Spleen (tissue), 11 donors: Measurements from ENCODE around the gene CENPB. TPM values are rescaled to one million over a fixed set of nuclear protein-coding genes. Genes with fewer than 3 reads are reported as not detected.

Source experiments
- DNase-seq: peaks from one replicate; pipeline ENCODE4 v3.0.0-alpha.2; 2020
- H3K27ac ChIP-seq, 8 donors: fragments of 200-600 bp; sonication (generic) in 7 of 8; 1 replicate in 4 of 8; 2 replicates in 4 of 8; pipeline versions ENCODE4 v1.5.0 to v1.8.0; 2016 to 2021; ENCODE audit warnings: inconsistent platforms in 4 of 8, mild to moderate bottlenecking in 4 of 8, moderate library complexity in 1 of 8
- H3K27me3 ChIP-seq, 7 donors: fragments of 200-600 bp; sonication (generic) in 6 of 7; replicated peaks in 1 of 7; 1 replicate in 4 of 7; 2 replicates in 3 of 7; pipeline versions ENCODE4 v1.5.0 to v1.8.0; 2016 to 2021; ENCODE audit warnings: inconsistent platforms in 3 of 7, mild to moderate bottlenecking in 1 of 7
- H3K36me3 ChIP-seq, 6 donors: fragments of 200-600 bp; sonication (generic) in 5 of 6; 1 replicate in 4 of 6; 2 replicates in 2 of 6; pipeline versions ENCODE4 v1.5.0 to v1.8.0; 2016 to 2021; ENCODE audit warnings: inconsistent platforms in 2 of 6
- H3K4me1 ChIP-seq, 6 donors: fragments of 200-600 bp; sonication (generic) in 5 of 6; 1 replicate in 3 of 6; 2 replicates in 3 of 6; pipeline versions ENCODE4 v1.5.0 to v1.8.0; 2016 to 2021; ENCODE audit warnings: inconsistent platforms in 3 of 6
- H3K4me3 ChIP-seq, 8 donors: fragments of 200-600 bp; sonication (generic) in 7 of 8; 1 replicate in 4 of 8; 2 replicates in 4 of 8; pipeline versions ENCODE4 v1.5.0 to v1.8.0; 2016 to 2021; ENCODE audit warnings: inconsistent platforms in 4 of 8, mild to moderate bottlenecking in 4 of 8, moderate library complexity in 2 of 8
- H3K9me3 ChIP-seq, 8 donors: fragments of 200-600 bp; sonication (generic) in 7 of 8; 1 replicate in 4 of 8; 2 replicates in 4 of 8; pipeline versions ENCODE4 v1.5.0 to v1.8.0; 2016 to 2021; ENCODE audit warnings: inconsistent platforms in 4 of 8
- POLR2A ChIP-seq, 3 donors: fragments of 450-650 bp; IDR thresholded peaks; one replicate each; pipeline ENCODE4 v1.5.1; 2017; ENCODE audit warnings: antibody characterized with exemption in 3 of 3, mild to moderate bottlenecking in 1 of 3
- POLR2AphosphoS5 ChIP-seq, 3 donors: sonication (generic); formaldehyde crosslinking; IDR thresholded peaks; one replicate each; pipeline ENCODE4 v1.5.1; 2017; ENCODE audit warnings: antibody characterized with exemption in 3 of 3
- WGBS, 5 donors: extraction: QIAGEN DNeasy Blood & Tissue Kit in 3 of 5; methylation state at CpG; one replicate each; pipeline versions ENCODE4 v1.1.5 to v1.1.7; 2013 to 2018; 5-methylcytosine and 5-hydroxymethylcytosine counted together
- intact Hi-C: fragments of 100-400 bp; cut with DNase I; formaldehyde crosslinking; loops from one replicate; pipeline ENCODE4 v1.15.0; 2023; ENCODE audit warnings: low total_unique reads
- polyA plus RNA-seq, 3 donors: library from polyadenylated mRNA; stranded (reverse); fragments of 200-250 nt; gene quantifications; one replicate each; pipeline ENCODE4 v1.2.1, GENCODE V29; 2013
- total RNA-seq, 7 donors: library from RNA; depleted of rRNA in 3 of 7; stranded (reverse); fragments of >200 nt in 3 of 7; fragmentation: NEBNext Ultra II Directional in 4 of 7; extraction: Animal tissue kit (Norgen Biotek cat#: 25700) in 4 of 7; gene quantifications; one replicate each; pipeline versions ENCODE4 v1.1.0 to v1.2.1, GENCODE V29; 2016 to 2021
- TF ChIP-seq, protein P1 (sequence below), 11 experiments: fragments of 200-600 bp in 7 of 11; fragments of 450-650 bp in 4 of 11; sonication (generic) in 4 of 11; IDR thresholded peaks in 8 of 11; conservative IDR thresholded peaks in 3 of 11; 1 replicate in 7 of 11; 2 replicates in 4 of 11; pipeline versions ENCODE4 v1.4.0 to v1.8.0; 2016 to 2021; ENCODE audit warnings: antibody characterized with exemption in 11 of 11, inconsistent platforms in 4 of 11, mild to moderate bottlenecking in 1 of 11
- donor health status: healthy with polysubstance abuse.
- donor health status: DM: no; HTN: no; CAD: no; lungs with moderate emphysema.
- donor health status: DM: no; HTN: no; CAD: no.
- donor health status: Bipolar disorder and iron deficiency.
- donor health status: healthy.
- donor health status: DM: no; HTN: no; CAD: no.
- donor health status: DM: yes; HTN: yes; CAD: no.

CENPB gene
- total and polyA plus RNA-seq, 10 donors: 24.8 to 84.7 (median 55.6) TPM

DNA sequence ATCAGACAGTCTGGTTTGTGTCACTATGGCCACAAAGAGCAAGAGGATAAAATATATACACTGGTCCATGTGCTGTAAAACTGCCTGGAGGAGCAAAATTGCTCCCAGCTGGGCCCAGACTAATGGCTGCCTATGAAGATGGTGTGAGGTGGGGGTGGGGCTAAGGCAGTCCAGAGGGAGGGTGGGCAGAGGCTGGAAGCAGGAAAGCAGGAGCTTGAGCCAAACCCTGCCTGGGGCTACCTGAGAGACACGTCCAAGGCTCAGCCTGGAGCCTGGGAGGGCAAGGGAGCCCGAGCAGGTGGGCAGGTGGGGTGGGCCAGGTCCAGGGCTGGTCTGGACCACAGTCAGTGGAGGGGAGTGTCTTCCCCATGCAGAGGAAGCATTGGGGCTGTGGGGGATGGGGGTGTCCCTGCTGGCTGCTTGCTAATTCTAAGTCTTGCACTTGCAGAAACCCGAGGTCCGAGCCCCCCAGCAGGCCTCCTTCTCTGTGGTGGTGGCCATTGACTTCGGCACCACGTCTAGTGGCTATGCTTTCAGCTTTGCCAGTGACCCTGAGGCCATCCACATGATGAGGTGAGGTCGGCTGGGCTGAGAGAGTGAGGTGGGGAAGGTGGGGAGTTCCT lies 44.6 kb downstream of the CENPB start:
- intact Hi-C loops: no loop called here
- H3K27ac ChIP-seq: peak overlapping the region in 2 of 8 donors; percentile 81 to 88
- 63 to 92% (median 83%) methylated on average over 5 to 7 of the region's 7 CpGs for WGBS, 5 donors

DNA sequence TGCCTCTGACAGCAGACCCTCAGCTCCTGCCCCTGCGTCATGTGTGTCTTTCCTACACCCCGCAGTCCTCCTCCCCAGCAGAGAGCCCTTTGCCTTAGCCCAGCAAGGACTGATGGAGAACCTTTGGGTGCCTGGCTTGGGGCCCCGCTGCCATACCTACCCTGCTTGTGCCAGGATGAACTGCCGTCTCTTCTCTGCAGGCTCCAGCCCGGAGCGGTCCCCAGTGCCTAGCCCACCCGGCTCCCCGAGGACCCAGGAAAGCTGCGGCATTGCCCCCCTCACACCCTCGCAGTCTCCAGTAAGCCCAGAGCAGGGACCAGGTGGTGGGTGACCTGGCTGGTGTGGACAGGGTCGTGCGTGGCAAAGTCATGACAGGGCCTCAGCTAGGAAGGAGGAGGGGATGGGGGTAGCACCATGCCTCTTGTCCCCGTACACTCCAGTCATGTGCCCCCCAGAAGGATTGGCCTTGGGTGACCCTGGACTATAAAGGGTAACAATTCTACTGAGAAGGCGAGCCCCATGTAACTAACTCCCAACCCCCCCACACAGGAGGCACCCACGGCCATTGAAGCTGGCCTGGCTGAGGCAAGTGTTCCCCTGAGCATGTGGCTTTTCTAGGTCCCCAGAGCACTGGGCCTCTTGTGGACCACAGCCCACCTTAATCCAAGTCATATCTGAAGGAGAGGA lies 45.8 kb downstream of the CENPB start:
- intact Hi-C loops: no loop called here
- TF ChIP-seq POLR2AphosphoS5 (IDR thresholded peaks at IDR 0.05) (no peak), POLR2A (IDR thresholded peaks at IDR 0.05) (no peak)
- TF ChIP-seq, protein P1, sequence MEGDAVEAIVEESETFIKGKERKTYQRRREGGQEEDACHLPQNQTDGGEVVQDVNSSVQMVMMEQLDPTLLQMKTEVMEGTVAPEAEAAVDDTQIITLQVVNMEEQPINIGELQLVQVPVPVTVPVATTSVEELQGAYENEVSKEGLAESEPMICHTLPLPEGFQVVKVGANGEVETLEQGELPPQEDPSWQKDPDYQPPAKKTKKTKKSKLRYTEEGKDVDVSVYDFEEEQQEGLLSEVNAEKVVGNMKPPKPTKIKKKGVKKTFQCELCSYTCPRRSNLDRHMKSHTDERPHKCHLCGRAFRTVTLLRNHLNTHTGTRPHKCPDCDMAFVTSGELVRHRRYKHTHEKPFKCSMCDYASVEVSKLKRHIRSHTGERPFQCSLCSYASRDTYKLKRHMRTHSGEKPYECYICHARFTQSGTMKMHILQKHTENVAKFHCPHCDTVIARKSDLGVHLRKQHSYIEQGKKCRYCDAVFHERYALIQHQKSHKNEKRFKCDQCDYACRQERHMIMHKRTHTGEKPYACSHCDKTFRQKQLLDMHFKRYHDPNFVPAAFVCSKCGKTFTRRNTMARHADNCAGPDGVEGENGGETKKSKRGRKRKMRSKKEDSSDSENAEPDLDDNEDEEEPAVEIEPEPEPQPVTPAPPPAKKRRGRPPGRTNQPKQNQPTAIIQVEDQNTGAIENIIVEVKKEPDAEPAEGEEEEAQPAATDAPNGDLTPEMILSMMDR (IDR thresholded peaks at IDR 0.05 in 8 of 11, conservative IDR thresholded peaks at IDR 0.05 in 3 of 11): no peak
- no peak for DNase-seq
- Histone ChIP-seq H3K27me3 (peaks cover 0 to 14% (median 4%) of the 10 kb centered on the region in 7 donors), H3K9me3 (no peaks in the 10 kb centered on the region), H3K4me1 (peaks cover 10 to 87% (median 40%) of the 10 kb centered on the region in 6 donors), H3K4me3 (no peak overlapping the region), H3K36me3 (peaks cover 0 to 49% (median 0%) of the 10 kb centered on the region in 6 donors), H3K27ac (peak overlapping the region; percentile 53 to 88 (median 78))
- 88 to 92% (median 89%) methylated on average over 14 to 15 of the region's 15 CpGs for WGBS, 5 donors

More for the DNA sequence above, 44.6 kb downstream of the CENPB start:
- Histone ChIP-seq H3K4me1 (peaks cover 10 to 78% (median 43%) of the 10 kb centered on the region in 6 donors), H3K36me3 (peaks cover 0 to 50% (median 0%) of the 10 kb centered on the region in 6 donors), H3K9me3 (no peaks in the 10 kb centered on the region), H3K4me3 (no peak overlapping the region), H3K27me3 (peaks cover 0 to 16% (median 4%) of the 10 kb centered on the region in 7 donors)
- TF ChIP-seq, protein P1 (IDR thresholded peaks at IDR 0.05 in 8 of 11, conservative IDR thresholded peaks at IDR 0.05 in 3 of 11): no peak
- no peak for TF ChIP-seq POLR2A (IDR thresholded peaks at IDR 0.05)
- no peak for TF ChIP-seq POLR2AphosphoS5 (IDR thresholded peaks at IDR 0.05)
- no peak for DNase-seq

DNA sequence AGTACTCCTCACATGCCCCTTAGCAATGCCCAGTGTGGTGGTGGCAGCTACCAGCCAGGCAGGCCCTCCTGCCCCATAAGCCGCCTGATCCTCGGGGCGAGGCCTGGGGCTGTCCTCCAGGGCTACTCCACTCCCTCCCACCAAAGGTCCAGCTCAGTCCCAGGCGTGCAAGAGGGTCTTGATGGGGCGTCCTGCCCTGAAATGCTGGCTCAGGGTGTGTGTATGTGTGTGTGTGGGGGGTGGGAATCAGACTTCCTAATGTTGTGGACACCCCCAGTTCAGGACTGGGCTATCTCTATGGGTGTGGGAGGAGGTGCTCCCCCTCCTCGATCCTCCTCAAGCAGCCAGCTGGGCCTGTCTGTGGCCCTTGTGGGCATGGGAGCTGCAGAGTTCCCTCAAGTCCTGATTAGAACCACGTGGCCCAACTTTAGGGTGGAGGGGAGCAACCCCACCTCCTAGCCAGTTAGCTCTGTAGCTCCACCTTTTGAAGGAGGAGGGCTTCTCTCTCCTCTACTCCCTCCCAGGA lies 46.6 kb downstream of the CENPB start:
- intact Hi-C loops: no loop called here
- Histone ChIP-seq H3K4me3 (no peak overlapping the region), H3K9me3 (no peaks in the 10 kb centered on the region), H3K4me1 (peaks cover 10 to 87% (median 34%) of the 10 kb centered on the region in 6 donors), H3K27ac (peak overlapping the region; percentile 53 to 88 (median 78)), H3K27me3 (peaks cover 0 to 6% (median 0%) of the 10 kb centered on the region in 7 donors), H3K36me3 (peaks cover 0 to 50% (median 0%) of the 10 kb centered on the region in 6 donors)
- WGBS, 5 donors: 23 to 71% (median 70%) methylated on average over 2 to 7 of the region's 7 CpGs
- TF ChIP-seq, protein P1 (IDR thresholded peaks at IDR 0.05 in 8 of 11, conservative IDR thresholded peaks at IDR 0.05 in 3 of 11): no peak
- no peak for TF ChIP-seq POLR2A (IDR thresholded peaks at IDR 0.05)
- no peak for TF ChIP-seq POLR2AphosphoS5 (IDR thresholded peaks at IDR 0.05)
- DNase-seq: no peak
